ENCODE results near the gene MRTFB.

The MRTFB gene

GRCh38 chr16:14202095-14202494 lies 131.0 kb downstream of the MRTFB start:
- WGBS (ENCODE audit: extremely low coverage, insufficient coverage, low lambda C conversion rate), result no CpG with 5 or more reads among the region's 3 CpGs
- Histone ChIP-seq H2BK15ac (replicated peaks; ENCODE audit: low read depth) (no peak overlapping the region), H3K27ac (ENCODE audit: low read depth, low read length) (no peak overlapping the region), H3K4me1 (ENCODE audit: control insufficient read depth, low read depth, low read length) (no peaks in the 10 kb centered on the region), H3K56ac (ENCODE audit: low read length) (no peak overlapping the region), H4K5ac (ENCODE audit: low read length) (no peak overlapping the region), H3K4ac (ENCODE audit: low read depth, low read length) (no peak overlapping the region), H2BK120ac (ENCODE audit: low read depth, low read length) (no peak overlapping the region), H3K4me3 (ENCODE audit: low read length) (no peak overlapping the region), H3K18ac (ENCODE audit: low read length) (no peak overlapping the region), H3K27me3 (ENCODE audit: insufficient read depth, low read length, poor library complexity) (no peaks in the 10 kb centered on the region), H3K23ac (ENCODE audit: low read length) (no peak overlapping the region), H3K79me2 (ENCODE audit: control insufficient read depth, insufficient read depth, low read length) (no peaks in the 10 kb centered on the region), H4K8ac (ENCODE audit: low read depth, low read length) (no peak overlapping the region), H2BK5ac (ENCODE audit: low read length) (no peak overlapping the region), H3K36me3 (ENCODE audit: control insufficient read depth, insufficient read depth, low read length) (no peaks in the 10 kb centered on the region), H3K79me1 (ENCODE audit: low read length) (peaks cover 2% of the 10 kb centered on the region), H3K9ac (ENCODE audit: low read length) (no peak overlapping the region), H3K4me2 (ENCODE audit: low read length) (no peak overlapping the region), H2AK5ac (ENCODE audit: low read length) (no peak overlapping the region)
- no peak for DNase-seq

GRCh38 chr16:14202697-14203096 lies 131.6 kb downstream of the MRTFB start:
- Histone ChIP-seq H2AK5ac (ENCODE audit: low read length) (no peak overlapping the region), H3K4me3 (ENCODE audit: low read length) (no peak overlapping the region), H3K79me1 (ENCODE audit: low read length) (peaks cover 2% of the 10 kb centered on the region), H3K27ac (ENCODE audit: low read depth, low read length) (no peak overlapping the region), H4K5ac (ENCODE audit: low read length) (no peak overlapping the region), H3K4ac (ENCODE audit: low read depth, low read length) (no peak overlapping the region), H2BK15ac (replicated peaks; ENCODE audit: low read depth) (no peak overlapping the region), H3K56ac (ENCODE audit: low read length) (no peak overlapping the region), H3K23ac (ENCODE audit: low read length) (no peak overlapping the region), H3K79me2 (ENCODE audit: control insufficient read depth, insufficient read depth, low read length) (no peaks in the 10 kb centered on the region), H3K18ac (ENCODE audit: low read length) (no peak overlapping the region), H3K9ac (ENCODE audit: low read length) (no peak overlapping the region), H3K4me1 (ENCODE audit: control insufficient read depth, low read depth, low read length) (no peaks in the 10 kb centered on the region), H3K36me3 (ENCODE audit: control insufficient read depth, insufficient read depth, low read length) (no peaks in the 10 kb centered on the region), H2BK120ac (ENCODE audit: low read depth, low read length) (no peak overlapping the region), H3K4me2 (ENCODE audit: low read length) (no peak overlapping the region), H4K8ac (ENCODE audit: low read depth, low read length) (no peak overlapping the region), H3K27me3 (ENCODE audit: insufficient read depth, low read length, poor library complexity) (no peaks in the 10 kb centered on the region), H2BK5ac (ENCODE audit: low read length) (no peak overlapping the region)
- DNase-seq, result peak; percentile 31

- Histone ChIP-seq H3K79me1 (ENCODE audit: low read length) (peaks cover 2% of the 10 kb centered on the region), H3K27ac (ENCODE audit: low read depth, low read length) (no peak overlapping the region), H2AK5ac (ENCODE audit: low read length) (no peak overlapping the region)
Observed at GRCh38 chr16:14203166-14203565, 132.0 kb downstream of the MRTFB start.

GRCh38 chr16:14205666-14206065 lies 134.5 kb downstream of the MRTFB start:
- no CpG with 5 or more reads among the region's 3 CpGs for WGBS (ENCODE audit: extremely low coverage, insufficient coverage, low lambda C conversion rate)
- Histone ChIP-seq H3K27ac (ENCODE audit: low read depth, low read length) (no peak overlapping the region), H3K4ac (ENCODE audit: low read depth, low read length) (no peak overlapping the region), H3K79me2 (ENCODE audit: control insufficient read depth, insufficient read depth, low read length) (no peaks in the 10 kb centered on the region), H2AK5ac (ENCODE audit: low read length) (no peak overlapping the region), H3K27me3 (ENCODE audit: insufficient read depth, low read length, poor library complexity) (no peaks in the 10 kb centered on the region), H3K18ac (ENCODE audit: low read length) (no peak overlapping the region), H2BK120ac (ENCODE audit: low read depth, low read length) (no peak overlapping the region), H3K4me2 (ENCODE audit: low read length) (no peak overlapping the region), H4K5ac (ENCODE audit: low read length) (no peak overlapping the region), H3K36me3 (ENCODE audit: control insufficient read depth, insufficient read depth, low read length) (no peaks in the 10 kb centered on the region), H3K79me1 (ENCODE audit: low read length) (no peaks in the 10 kb centered on the region), H3K23ac (ENCODE audit: low read length) (no peak overlapping the region), H3K4me1 (ENCODE audit: control insufficient read depth, low read depth, low read length) (no peaks in the 10 kb centered on the region), H3K4me3 (ENCODE audit: low read length) (no peak overlapping the region), H3K9ac (ENCODE audit: low read length) (no peak overlapping the region), H3K56ac (ENCODE audit: low read length) (no peak overlapping the region), H2BK15ac (replicated peaks; ENCODE audit: low read depth) (no peak overlapping the region), H2BK5ac (ENCODE audit: low read length) (no peak overlapping the region), H4K8ac (ENCODE audit: low read depth, low read length) (no peak overlapping the region)
- no peak for DNase-seq

More at GRCh38 chr16:14203166-14203565, 132.0 kb downstream of the MRTFB start:
- H4K5ac ChIP-seq (ENCODE audit: low read length), result no peak overlapping the region
- no peaks in the 10 kb centered on the region for H3K79me2 ChIP-seq (ENCODE audit: control insufficient read depth, insufficient read depth, low read length)
- no peak overlapping the region for H2BK120ac ChIP-seq (ENCODE audit: low read depth, low read length)
- H3K56ac ChIP-seq (ENCODE audit: low read length), result no peak overlapping the region
- H3K4me2 ChIP-seq (ENCODE audit: low read length), result no peak overlapping the region
- H3K4ac ChIP-seq (ENCODE audit: low read depth, low read length), result no peak overlapping the region
- H3K36me3 ChIP-seq (ENCODE audit: control insufficient read depth, insufficient read depth, low read length), result no peaks in the 10 kb centered on the region
- H4K8ac ChIP-seq (ENCODE audit: low read depth, low read length), result no peak overlapping the region
- no peak overlapping the region for H3K9ac ChIP-seq (ENCODE audit: low read length)
- H3K4me1 ChIP-seq (ENCODE audit: control insufficient read depth, low read depth, low read length), result no peaks in the 10 kb centered on the region
- no peak overlapping the region for H3K4me3 ChIP-seq (ENCODE audit: low read length)
- no peaks in the 10 kb centered on the region for H3K27me3 ChIP-seq (ENCODE audit: insufficient read depth, low read length, poor library complexity)
- DNase-seq, result no peak
- H3K18ac ChIP-seq (ENCODE audit: low read length), result no peak overlapping the region
- no peak overlapping the region for H2BK5ac ChIP-seq (ENCODE audit: low read length)
- no CpG with 5 or more reads among the region's 2 CpGs for WGBS (ENCODE audit: extremely low coverage, insufficient coverage, low lambda C conversion rate)
- H3K23ac ChIP-seq (ENCODE audit: low read length), result no peak overlapping the region
- no peak overlapping the region for H2BK15ac ChIP-seq (replicated peaks; ENCODE audit: low read depth)

GRCh38 chr16:14211856-14212543 lies 140.9 kb downstream of the MRTFB start:
- Histone ChIP-seq H3K79me2 (ENCODE audit: control insufficient read depth, insufficient read depth, low read length) (no peaks in the 10 kb centered on the region), H3K18ac (ENCODE audit: low read length) (no peak overlapping the region), H2AK5ac (ENCODE audit: low read length) (no peak overlapping the region), H3K4me3 (ENCODE audit: low read length) (no peak overlapping the region), H3K4me2 (ENCODE audit: low read length) (no peak overlapping the region), H3K56ac (ENCODE audit: low read length) (no peak overlapping the region), H3K27ac (ENCODE audit: low read depth, low read length) (no peak overlapping the region), H3K9ac (ENCODE audit: low read length) (no peak overlapping the region), H4K8ac (ENCODE audit: low read depth, low read length) (no peak overlapping the region), H3K36me3 (ENCODE audit: control insufficient read depth, insufficient read depth, low read length) (no peaks in the 10 kb centered on the region), H3K4ac (ENCODE audit: low read depth, low read length) (no peak overlapping the region), H3K79me1 (ENCODE audit: low read length) (peaks cover 2% of the 10 kb centered on the region), H3K4me1 (ENCODE audit: control insufficient read depth, low read depth, low read length) (no peaks in the 10 kb centered on the region), H2BK15ac (replicated peaks; ENCODE audit: low read depth) (no peak overlapping the region), H2BK5ac (ENCODE audit: low read length) (no peak overlapping the region), H4K5ac (ENCODE audit: low read length) (no peak overlapping the region), H2BK120ac (ENCODE audit: low read depth, low read length) (no peak overlapping the region), H3K23ac (ENCODE audit: low read length) (no peak overlapping the region), H3K27me3 (ENCODE audit: insufficient read depth, low read length, poor library complexity) (no peaks in the 10 kb centered on the region)
- no CpG with 5 or more reads among the region's 6 CpGs for WGBS (ENCODE audit: extremely low coverage, insufficient coverage, low lambda C conversion rate)
- no peak for DNase-seq

- Histone ChIP-seq H3K9ac (ENCODE audit: low read length) (no peak overlapping the region), H3K4me2 (ENCODE audit: low read length) (no peak overlapping the region), H3K56ac (ENCODE audit: low read length) (no peak overlapping the region), H2AK5ac (ENCODE audit: low read length) (no peak overlapping the region), H4K5ac (ENCODE audit: low read length) (no peak overlapping the region), H3K4ac (ENCODE audit: low read depth, low read length) (no peak overlapping the region), H2BK120ac (ENCODE audit: low read depth, low read length) (no peak overlapping the region), H2BK5ac (ENCODE audit: low read length) (no peak overlapping the region), H2BK15ac (replicated peaks; ENCODE audit: low read depth) (no peak overlapping the region), H3K36me3 (ENCODE audit: control insufficient read depth, insufficient read depth, low read length) (peaks cover 2% of the 10 kb centered on the region), H3K23ac (ENCODE audit: low read length) (no peak overlapping the region), H3K27ac (ENCODE audit: low read depth, low read length) (no peak overlapping the region), H3K4me1 (ENCODE audit: control insufficient read depth, low read depth, low read length) (peaks cover 5% of the 10 kb centered on the region), H4K8ac (ENCODE audit: low read depth, low read length) (no peak overlapping the region), H3K27me3 (ENCODE audit: insufficient read depth, low read length, poor library complexity) (no peaks in the 10 kb centered on the region), H3K79me1 (ENCODE audit: low read length) (peaks cover 2% of the 10 kb centered on the region), H3K18ac (ENCODE audit: low read length) (no peak overlapping the region), H3K4me3 (ENCODE audit: low read length) (no peak overlapping the region), H3K79me2 (ENCODE audit: control insufficient read depth, insufficient read depth, low read length) (no peaks in the 10 kb centered on the region)
- WGBS (ENCODE audit: extremely low coverage, insufficient coverage, low lambda C conversion rate), result no CpG with 5 or more reads among the region's 3 CpGs
- DNase-seq, result no peak
Observed at GRCh38 chr16:14215941-14216340, 144.8 kb downstream of the MRTFB start.
